GM21423 (cell line): Measurements from ENCODE around the gene PTHLH.

ENCODE experiments used
- ATAC-seq: cut with Tn5 transposase; IDR thresholded peaks from one replicate; pipeline ENCODE4 v1.9.1; 2021; ENCODE audit warnings: mild to moderate bottlenecking, moderate library complexity; ENCODE audit not compliant: unreplicated experiment

PTHLH gene

DNA sequence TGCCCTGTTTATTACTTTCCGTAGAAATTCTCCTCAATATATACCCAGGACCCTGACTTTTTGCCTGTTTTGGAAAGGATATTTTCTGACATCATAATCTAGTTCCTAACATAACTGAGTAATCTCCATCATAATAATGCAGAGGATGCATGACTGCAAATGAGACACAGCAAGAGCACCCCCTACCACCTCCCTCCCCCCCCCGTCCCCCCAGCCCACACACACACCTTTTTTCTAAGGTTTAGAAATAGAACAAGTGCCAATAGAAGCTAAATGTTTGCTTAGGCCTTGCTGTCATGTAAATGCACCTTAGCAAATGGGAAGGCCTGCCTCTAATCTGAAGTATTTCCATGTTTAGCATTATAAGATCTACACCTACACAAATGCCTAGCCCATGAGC is at the start of gene PTHLH:
Gene PTHLH (minus strand): TSS at position 13 of the 400 bp plus-strand sequence. CDS start 3,239 bp downstream, outside the sequence.
- no peak for ATAC-seq

DNA sequence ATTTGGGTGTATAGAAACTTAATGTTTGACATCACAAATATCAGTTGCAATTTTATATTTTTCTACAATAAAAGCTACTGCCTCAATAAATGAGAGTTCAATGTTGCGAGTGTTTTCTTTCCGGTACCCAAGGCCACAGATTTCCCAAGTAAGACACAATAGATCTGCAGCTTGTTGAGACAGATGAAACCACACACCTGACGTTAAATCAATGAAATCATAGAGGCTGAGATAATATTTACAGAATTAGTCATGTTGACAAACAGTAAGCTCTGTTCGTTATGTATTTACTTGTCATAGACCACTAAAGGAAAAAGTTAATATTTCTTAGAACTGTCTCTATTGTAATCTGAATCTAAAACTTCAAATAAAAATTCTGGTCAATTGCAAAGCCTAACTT is 49.2 kb upstream of the PTHLH start:
- ATAC-seq: no peak

DNA sequence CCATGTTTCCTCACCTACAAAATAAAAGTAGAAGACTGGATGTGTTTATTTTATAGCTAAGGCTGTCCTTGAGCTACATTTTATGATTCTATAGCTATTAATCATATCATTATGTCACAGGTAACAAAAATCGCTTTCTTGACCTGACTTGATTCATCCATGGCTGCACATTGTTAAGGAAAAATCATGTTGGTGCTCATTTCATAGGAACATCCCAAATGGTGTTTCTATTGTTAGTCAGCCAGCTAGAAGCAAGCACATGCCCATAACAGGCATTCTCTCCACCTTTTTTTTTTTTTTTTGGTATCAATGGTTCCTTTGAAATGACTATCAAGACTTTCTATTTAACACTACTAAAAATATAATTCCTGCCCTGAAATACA is 45.3 kb upstream of the PTHLH start:
- ATAC-seq: no peak

DNA sequence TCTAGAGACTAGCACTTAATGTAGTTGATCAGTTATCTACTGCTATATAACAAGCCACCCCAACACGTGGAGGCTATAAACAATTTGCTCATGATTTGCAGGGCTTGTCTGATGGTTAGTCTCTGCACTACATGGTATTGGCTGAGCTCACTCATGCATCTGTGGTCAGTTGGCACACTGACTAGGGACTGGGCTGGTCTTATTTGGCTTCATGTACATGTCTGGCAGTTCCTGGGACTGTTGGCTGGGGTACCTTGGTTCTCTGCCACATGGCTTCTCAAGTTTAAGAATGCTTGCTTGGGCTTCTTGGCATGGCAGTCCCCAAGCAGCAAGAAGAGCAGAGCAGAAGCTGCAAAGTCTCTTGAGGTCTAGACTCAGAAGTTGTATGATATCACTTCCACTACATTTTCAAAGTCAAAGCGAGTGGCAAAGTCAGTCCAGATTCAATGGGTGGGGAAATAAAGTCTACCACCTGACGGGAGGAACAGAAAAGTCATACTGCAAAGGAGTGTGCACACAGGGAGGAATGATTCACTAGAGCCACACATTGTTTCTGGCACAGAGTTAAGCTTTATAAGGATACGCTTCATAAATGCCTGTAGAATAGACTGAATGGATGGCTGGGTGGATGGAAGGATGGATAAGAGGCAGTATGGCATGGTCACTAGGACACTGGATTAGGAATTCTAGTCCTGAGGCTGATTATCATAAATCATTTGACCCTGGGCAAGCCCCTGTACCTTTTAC is 44.8 kb upstream of the PTHLH start:
- no peak for ATAC-seq

DNA sequence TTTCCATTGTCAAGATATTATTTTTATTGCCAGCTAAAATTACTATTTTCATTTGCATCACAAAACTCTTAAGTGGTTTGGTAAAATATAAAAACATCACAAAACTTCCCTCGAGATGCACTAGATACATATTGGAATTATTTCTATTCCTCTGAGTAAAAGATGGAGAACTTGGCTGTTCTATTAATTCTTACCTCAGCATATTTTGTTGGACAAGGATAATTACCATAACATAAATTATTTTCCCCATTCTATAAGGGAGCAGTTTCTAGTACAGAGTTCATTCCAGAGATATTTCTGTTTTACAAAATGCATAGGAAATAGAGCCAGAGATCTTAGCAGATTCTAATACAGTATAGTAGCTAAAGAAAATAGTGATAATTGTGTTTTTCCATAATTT is 42.6 kb upstream of the PTHLH start:
- ATAC-seq: no peak

DNA sequence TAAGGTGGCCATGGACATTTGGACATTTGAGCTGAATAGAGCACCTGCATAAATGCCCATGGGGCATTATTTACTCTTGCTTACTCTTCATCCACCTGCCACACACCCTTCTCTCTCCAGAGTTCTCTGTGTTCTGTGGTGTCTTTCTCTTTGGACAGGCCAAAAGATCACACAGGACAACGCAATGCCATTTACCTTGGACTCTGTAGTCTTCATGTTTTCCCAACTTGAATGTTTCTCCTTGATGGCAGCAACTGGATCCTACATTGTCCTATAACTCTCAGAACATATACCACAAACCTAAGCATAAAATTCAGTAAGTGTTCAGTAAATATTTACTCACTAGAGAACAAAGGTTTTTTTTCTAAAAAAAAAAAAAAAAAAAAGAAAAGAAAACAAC is 41.7 kb upstream of the PTHLH start:
- no peak for ATAC-seq

DNA sequence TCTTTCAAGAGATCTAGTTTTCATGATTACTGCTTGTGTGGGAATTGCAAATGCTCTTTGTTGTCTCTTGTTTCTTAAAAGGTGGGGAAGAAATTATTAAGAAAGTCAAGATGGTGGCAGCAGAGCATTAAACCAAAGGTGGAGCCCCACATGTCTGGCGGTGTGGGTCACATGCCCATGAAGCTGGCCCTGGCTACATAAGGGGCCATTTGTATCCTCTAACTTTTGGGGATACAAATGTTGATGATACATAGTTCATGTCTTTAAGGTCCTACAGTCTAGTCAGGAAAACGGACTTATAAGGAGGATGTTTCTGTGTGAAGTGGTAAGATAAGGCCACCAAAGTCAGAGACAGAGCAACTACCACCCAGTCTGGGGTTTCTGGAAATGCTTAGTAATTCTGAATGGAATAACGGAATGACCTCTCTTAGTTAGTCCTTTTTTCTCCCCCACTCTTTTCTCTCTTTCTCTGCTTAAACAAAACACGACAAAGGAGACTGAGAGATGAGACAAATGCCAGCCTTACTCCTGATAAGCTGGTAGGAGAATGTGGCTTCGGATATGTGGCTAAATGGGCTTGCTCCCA is 39.9 kb upstream of the PTHLH start:
- ATAC-seq: no peak

DNA sequence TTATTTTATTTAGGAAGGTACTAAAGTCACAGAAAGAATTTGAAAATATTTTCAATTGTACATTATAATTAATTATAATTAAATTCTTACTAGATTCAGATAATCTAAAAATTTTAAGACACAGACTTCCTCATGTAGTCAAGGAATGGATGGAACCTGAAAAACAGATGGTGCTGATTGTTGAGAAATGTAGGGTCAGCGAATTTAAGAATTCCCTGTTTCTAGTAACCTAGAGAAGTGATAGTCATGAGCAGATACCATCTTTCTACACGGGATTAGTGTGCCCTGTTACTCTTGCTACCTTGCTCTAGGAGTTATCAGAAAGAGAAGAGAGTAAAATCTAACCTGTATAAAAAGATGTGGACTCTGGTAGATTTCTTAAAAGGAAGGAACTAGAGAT is 37.5 kb upstream of the PTHLH start:
- no peak for ATAC-seq

DNA sequence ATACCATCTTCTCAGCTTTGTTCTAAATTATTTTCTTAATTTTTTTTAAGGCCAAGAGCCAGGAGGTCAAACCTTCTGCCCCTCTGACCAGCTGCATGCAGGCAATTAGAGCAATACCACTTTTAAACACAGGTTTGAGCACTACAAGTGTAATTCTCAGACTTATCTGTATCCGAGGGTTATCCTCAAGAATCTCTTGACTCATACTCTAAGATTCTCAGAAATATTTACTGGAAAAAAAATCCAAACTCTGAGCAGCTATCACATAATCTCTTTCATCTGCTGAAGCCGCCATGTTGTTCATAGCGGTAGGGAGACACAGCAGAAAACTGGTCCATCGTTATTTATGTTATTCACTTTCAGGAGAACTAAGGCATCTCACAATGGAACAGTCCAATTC is 27.4 kb upstream of the PTHLH start:
- ATAC-seq: no peak

DNA sequence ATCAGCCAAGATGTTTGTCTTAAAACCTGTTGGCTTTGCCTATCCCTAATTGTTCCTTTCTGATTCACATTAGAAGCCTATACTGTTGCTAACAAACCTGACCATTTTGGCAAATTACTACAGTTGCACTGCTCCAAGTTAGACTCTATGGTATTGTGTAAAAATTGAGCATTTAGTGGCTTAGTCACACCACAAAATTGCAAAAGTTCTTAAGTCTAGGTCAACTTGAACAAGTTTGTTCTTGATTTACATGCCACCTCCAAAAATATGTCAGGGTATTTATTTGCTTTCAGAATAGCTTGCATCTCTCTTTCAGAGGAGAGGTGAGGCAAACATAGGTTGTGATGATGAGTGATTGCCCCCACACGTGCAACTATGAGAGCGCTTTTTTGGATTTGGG is 27.0 kb upstream of the PTHLH start:
- ATAC-seq: no peak

DNA sequence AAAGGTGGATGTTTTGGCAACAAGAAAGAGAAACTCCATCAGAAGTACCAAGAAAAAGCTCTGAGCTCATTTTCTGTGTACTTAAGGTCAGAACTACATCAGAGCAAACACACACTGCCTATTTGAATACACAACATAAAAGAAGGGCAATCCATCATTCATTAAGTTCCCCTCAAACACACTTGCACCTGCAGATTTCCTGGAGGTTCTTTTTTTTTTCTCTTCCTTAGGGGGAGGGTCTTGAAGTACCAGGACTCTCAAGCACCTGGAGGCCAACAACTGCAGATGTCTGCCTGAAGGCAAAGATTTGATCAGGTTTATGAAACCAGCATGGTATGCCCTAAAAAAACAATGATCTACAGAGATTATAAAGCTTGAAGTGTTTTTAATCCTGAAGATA is 26.1 kb upstream of the PTHLH start:
- no peak for ATAC-seq

DNA sequence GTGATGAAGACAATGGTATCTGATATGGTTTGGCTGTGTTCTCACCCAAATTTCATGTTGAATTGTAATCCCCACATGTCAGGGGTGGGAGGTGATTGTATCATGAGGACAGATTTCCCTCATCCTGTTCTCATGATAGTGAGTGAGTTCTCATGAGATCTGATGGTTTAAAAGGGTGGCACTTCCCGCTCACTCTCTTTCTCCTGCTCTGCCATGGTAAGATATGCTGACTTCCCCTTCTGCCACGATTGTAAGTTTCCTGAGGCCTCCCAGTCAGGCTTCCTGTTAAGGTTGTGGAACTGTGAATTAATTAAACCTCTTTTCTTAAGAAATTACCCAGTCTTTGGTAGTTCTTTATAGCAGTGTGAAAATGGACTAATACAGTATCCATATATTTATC is 25.6 kb upstream of the PTHLH start:
- no peak for ATAC-seq

DNA sequence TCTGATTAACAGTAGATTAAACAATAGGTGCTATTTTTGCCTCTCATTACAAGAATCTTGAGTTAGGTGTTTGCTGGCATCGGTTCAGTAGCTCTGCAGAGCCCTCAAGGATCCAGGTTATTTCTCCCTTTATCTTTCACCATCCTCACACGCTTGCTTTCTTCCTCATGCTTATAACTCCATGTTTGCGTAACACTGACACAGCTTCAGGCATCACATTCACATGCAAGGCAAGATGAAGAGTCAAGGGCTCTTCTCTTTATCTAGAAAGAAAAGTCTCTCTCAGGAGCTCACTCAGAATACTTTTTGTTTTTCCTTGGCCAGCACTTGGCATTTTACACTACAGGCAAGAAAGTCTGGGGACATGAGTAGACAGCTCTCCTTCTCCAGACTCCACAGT is 24.2 kb upstream of the PTHLH start:
- no peak for ATAC-seq

DNA sequence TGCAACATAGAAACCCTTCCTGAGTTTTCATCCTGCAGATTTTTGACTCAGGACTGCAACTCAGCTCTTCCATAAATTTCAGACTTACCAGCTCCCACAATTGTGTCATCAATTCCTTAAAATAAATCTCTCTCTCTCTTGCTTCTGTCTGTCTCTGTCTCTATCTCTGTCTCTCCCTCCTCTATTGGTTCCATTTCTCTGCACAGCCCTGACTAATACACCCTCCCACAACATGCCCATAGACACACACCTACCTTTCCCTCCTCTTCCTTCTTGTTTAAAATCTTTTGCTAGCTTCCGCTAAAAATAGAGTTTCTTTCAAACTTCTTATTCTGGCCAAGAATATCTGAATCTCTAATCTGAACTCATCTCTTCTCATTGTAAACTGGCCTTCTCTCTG is 22.9 kb upstream of the PTHLH start:
- no peak for ATAC-seq

DNA sequence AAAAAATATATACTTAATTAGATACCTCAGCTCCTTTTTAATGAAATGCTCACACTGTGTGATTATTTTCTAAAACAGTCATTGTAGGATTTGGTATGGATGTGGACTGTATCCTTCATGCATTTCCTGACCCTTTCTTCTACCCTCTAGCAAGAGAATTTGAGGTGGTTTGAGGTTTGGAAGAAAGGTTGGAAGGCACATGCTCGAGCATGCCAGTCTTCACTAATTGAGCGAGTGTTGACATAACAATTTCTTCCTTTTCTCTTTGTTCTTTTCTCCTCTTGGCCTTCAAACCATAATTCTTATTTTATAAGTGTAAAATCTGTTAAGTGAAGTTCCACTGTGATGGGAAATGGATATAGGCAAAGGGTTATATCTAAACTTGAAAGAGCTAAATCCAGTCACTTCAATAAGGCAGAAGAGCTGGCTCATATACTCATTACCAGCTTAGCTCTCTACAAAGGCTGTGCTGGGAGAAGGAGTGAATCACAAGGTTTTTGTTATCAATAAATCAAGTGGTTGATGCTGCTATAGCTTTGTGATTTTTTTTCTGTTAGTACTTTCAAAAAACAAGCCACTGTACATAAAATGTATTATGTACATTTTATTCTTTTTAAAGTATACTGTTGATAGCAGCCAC is 16.2 kb upstream of the PTHLH start:
- ATAC-seq: no peak

DNA sequence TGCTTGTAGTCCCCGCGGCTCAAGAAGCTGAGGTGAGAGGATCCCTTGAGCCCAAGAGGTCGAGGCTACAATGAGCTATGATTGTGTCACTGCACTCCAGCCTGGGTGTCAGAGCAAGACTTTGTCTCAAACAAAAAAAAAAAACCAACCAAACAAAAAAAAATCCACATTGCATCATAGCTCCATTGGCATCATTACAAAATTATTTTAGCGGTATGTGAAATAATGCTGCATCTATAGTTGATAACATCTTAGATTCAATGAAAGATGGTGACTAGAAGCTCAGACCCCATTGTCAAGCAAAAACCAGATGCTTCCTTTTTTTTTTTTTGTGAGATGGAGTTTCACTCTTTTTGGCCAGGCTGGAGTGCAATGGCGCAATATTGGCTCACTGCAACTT is 14.8 kb upstream of the PTHLH start:
- ATAC-seq: no peak

DNA sequence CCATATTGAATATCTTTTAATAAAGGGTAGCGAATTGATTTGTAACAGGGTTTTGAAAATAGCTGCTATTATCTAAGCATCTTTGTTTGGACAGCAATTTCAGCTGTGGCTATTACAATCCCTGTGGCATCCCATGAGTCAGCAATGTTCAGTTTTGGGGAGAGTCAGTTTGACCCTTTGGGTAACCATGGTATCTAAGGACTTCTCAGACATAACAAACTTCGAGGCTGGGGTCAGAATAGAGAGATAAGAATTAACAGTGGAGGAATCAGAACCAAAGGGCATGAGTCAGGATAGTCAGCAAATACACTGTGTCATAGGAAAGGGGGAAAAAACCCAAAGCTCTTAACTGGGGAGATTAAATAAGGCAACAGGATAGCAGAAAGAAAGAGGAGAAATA is 11.7 kb upstream of the PTHLH start:
- no peak for ATAC-seq

DNA sequence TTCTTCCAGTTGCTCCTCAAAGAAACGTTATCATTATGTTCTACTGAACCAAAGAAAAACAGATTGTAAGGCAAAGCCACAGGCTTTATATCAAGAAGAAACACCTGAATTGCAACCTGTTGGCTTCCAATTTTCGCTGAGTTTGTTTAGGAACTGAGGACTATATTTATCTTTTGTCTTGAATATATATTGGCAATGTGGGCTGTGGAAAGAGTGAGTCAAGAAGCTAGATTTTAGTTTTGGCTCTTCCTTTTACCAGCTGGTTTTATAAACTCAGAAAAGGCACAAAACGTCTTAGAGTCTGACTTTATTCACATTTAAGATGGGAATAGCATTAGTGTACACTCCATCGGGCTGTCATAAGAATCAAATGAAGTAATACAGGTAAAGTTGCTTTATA is 10.4 kb upstream of the PTHLH start:
- ATAC-seq: no peak

DNA sequence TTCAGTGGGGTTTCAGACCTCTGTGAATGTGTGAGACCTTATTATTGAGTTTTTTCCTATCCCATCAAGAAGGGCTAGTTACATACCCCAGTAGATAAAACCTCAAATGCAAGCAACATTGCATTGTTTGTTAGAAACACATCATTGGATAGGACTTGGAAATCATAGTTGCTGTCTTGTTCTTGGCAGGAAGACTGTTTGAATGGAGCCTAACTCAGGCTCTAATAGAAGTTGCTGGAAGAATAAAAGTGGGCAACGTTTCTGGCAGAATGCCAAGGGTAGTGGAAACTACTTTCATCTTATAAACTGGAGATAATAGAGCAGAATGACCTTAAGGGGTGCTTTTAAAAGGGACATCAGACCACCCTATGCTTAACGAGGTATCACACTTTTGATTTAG is 9.9 kb upstream of the PTHLH start:
- no peak for ATAC-seq

DNA sequence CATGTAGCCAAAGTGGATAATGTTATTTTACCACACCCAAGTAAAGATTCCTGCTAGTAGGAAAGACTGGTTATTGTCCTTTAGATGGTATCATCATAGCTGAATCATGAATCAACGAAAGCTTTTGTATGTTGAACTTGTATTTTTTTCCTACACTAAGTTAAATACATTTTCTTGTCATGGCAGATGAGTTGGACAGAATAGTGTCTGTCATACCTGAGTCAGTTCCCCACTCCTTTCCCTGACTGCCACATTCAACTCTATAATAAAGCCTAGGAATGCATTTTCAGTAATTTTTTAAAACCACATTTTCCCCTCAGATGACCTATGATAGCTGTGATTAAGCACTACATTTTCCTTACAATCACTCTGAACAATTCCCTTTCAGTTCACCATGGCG is 9.3 kb upstream of the PTHLH start:
- ATAC-seq: no peak

DNA sequence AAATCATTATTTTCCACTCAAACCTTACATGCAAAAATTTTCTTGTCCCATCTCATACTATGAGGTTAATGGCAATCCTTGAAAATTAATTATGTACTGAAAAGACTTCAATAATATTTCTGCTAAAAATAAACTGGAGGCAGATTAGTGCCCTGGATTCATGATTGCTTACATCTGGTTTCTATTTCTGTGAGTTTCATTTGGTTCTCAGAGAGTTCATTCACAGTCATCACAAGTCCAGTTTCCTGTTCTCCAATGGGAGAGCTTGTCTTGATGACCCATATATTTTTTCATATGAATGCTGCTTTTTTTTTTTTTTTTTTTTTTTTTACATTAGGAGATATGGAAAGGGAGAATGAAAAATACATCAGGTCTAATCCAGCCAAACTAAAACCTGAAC is 6.6 kb upstream of the PTHLH start:
- no peak for ATAC-seq
